ENCODE data around the gene PFKFB4. TPM values are rescaled to one million over a fixed set of nuclear protein-coding genes. Genes with fewer than 3 reads are reported as not detected.
A peak's percentile ranks its signal among the peaks of the same experiment; 100 is the strongest.
"Not testable (repeated sequence)": the region's sequence is repeated elsewhere in the genome, so short reads cannot be mapped to it uniquely, and the experiment has no call there.

The PFKFB4 gene
- total RNA-seq, 2 donors from 2014 or later = 8.5 to 18.0 TPM

- no peak for DNase-seq
- no peak overlapping the region for H3K4me3 Mint-ChIP-seq
- ATAC-seq (replicated peaks in 1 of 2) = no peak
- peaks cover 20% of the 10 kb centered on the region for H3K4me1 Mint-ChIP-seq (ENCODE audit: low read depth)
- H3K27me3 Mint-ChIP-seq (ENCODE audit: low read depth) = peaks cover 9% of the 10 kb centered on the region
- H3K27ac Mint-ChIP-seq = no peak overlapping the region
- H3K9me3 Mint-ChIP-seq = no peaks in the 10 kb centered on the region
- H3K36me3 Mint-ChIP-seq (ENCODE audit: insufficient read depth in 2 of 2) = no peaks in the 10 kb centered on the region
Measured at GRCh38 chr3:48562367-48563095, 5.9 kb upstream of the PFKFB4 start.

- H3K36me3 Mint-ChIP-seq (ENCODE audit: insufficient read depth in 2 of 2) = peaks cover 0 to 1% of the 10 kb centered on the region in 2 donors
- no peak overlapping the region for H3K27ac Mint-ChIP-seq
- H3K4me3 Mint-ChIP-seq = no peak overlapping the region
- ATAC-seq (replicated peaks in 1 of 2) (no peak), DNase-seq (peak in 1 of 2 donors; percentile 24)
- peaks cover 9% of the 10 kb centered on the region for H3K27me3 Mint-ChIP-seq (ENCODE audit: low read depth)
- H3K4me1 Mint-ChIP-seq (ENCODE audit: low read depth) = peaks cover 25% of the 10 kb centered on the region
- H3K9me3 Mint-ChIP-seq = no peaks in the 10 kb centered on the region
Measured at GRCh38 chr3:48561045-48561736, 4.6 kb upstream of the PFKFB4 start.

GRCh38 chr3:48560648-48561018, 4.0 kb upstream of the PFKFB4 start:
- Mint-ChIP-seq H3K4me3 (no peak overlapping the region), H3K27me3 (ENCODE audit: low read depth) (peaks cover 9% of the 10 kb centered on the region), H3K36me3 (ENCODE audit: insufficient read depth in 2 of 2) (peaks cover 0 to 1% of the 10 kb centered on the region in 2 donors), H3K27ac (no peak overlapping the region), H3K9me3 (no peaks in the 10 kb centered on the region), H3K4me1 (ENCODE audit: low read depth) (peaks cover 26% of the 10 kb centered on the region)
- ATAC-seq (replicated peaks in 1 of 2) = no peak
- no peak for DNase-seq

GRCh38 chr3:48558493-48559134, 2.0 kb upstream of the PFKFB4 start:
- Mint-ChIP-seq H3K4me3 (peak overlapping the region in 1 of 2 donors; percentile 25), H3K4me1 (ENCODE audit: low read depth) (peaks cover 38% of the 10 kb centered on the region), H3K36me3 (ENCODE audit: insufficient read depth in 2 of 2) (peaks cover 0 to 1% of the 10 kb centered on the region in 2 donors), H3K9me3 (no peaks in the 10 kb centered on the region), H3K27ac (no peak overlapping the region), H3K27me3 (ENCODE audit: low read depth) (peaks cover 9% of the 10 kb centered on the region)
- no peak for ATAC-seq (replicated peaks in 1 of 2)
- DNase-seq = no peak

GRCh38 chr3:48555949-48556795, 431 bp downstream of the PFKFB4 start:
- Mint-ChIP-seq H3K4me3 (peak overlapping the region; percentile 87 to 97), H3K27ac (no peak overlapping the region), H3K4me1 (ENCODE audit: low read depth) (peaks cover 38% of the 10 kb centered on the region), H3K36me3 (ENCODE audit: insufficient read depth in 2 of 2) (peaks cover 0 to 1% of the 10 kb centered on the region in 2 donors), H3K9me3 (no peaks in the 10 kb centered on the region), H3K27me3 (ENCODE audit: low read depth) (peaks cover 9% of the 10 kb centered on the region)
- ATAC-seq (replicated peaks in 1 of 2) (no peak), DNase-seq (peak in 1 of 2 donors; percentile 12)

- ATAC-seq (replicated peaks in 1 of 2) = no peak
- Mint-ChIP-seq H3K9me3 (no peaks in the 10 kb centered on the region), H3K27me3 (ENCODE audit: low read depth) (peaks cover 6% of the 10 kb centered on the region), H3K4me1 (ENCODE audit: low read depth) (peaks cover 38% of the 10 kb centered on the region), H3K27ac (no peak overlapping the region), H3K36me3 (ENCODE audit: insufficient read depth in 2 of 2) (peaks cover 0 to 1% of the 10 kb centered on the region in 2 donors), H3K4me3 (peak overlapping the region; percentile 87 to 97)
- DNase-seq = no peak
Measured at GRCh38 chr3:48555231-48555948, 1.2 kb downstream of the PFKFB4 start.

GRCh38 chr3:48553886-48554845, 2.4 kb downstream of the PFKFB4 start:
- peaks cover 37% of the 10 kb centered on the region for H3K4me1 Mint-ChIP-seq (ENCODE audit: low read depth)
- no peak for ATAC-seq (replicated peaks in 1 of 2)
- peaks cover 0 to 1% of the 10 kb centered on the region in 2 donors for H3K36me3 Mint-ChIP-seq (ENCODE audit: insufficient read depth in 2 of 2)
- no peaks in the 10 kb centered on the region for H3K9me3 Mint-ChIP-seq
- no peak for DNase-seq
- no peak overlapping the region for H3K27ac Mint-ChIP-seq
- H3K4me3 Mint-ChIP-seq = no peak overlapping the region
- no peaks in the 10 kb centered on the region for H3K27me3 Mint-ChIP-seq (ENCODE audit: low read depth)

GRCh38 chr3:48553361-48553760, 3.2 kb downstream of the PFKFB4 start:
- no peak overlapping the region for H3K4me3 Mint-ChIP-seq
- no peak for ATAC-seq (replicated peaks in 1 of 2)

GRCh38 chr3:48552111-48552951, 4.3 kb downstream of the PFKFB4 start:
- Mint-ChIP-seq H3K27ac (no peak overlapping the region), H3K27me3 (ENCODE audit: low read depth) (no peaks in the 10 kb centered on the region), H3K9me3 (no peaks in the 10 kb centered on the region), H3K36me3 (ENCODE audit: insufficient read depth in 2 of 2) (peaks cover 0 to 1% of the 10 kb centered on the region in 2 donors), H3K4me1 (ENCODE audit: low read depth) (peaks cover 23% of the 10 kb centered on the region), H3K4me3 (no peak overlapping the region)
- ATAC-seq (replicated peaks in 1 of 2) (no peak), DNase-seq (no peak)

More at GRCh38 chr3:48553361-48553760, 3.2 kb downstream of the PFKFB4 start:
- Mint-ChIP-seq H3K9me3 (no peaks in the 10 kb centered on the region), H3K27ac (no peak overlapping the region), H3K4me1 (ENCODE audit: low read depth) (peaks cover 29% of the 10 kb centered on the region), H3K27me3 (ENCODE audit: low read depth) (no peaks in the 10 kb centered on the region), H3K36me3 (ENCODE audit: insufficient read depth in 2 of 2) (peaks cover 0 to 1% of the 10 kb centered on the region in 2 donors)
- no peak for DNase-seq

- H3K4me1 Mint-ChIP-seq (ENCODE audit: low read depth) = peaks cover 22% of the 10 kb centered on the region
- not testable (repeated sequence) for H3K4me3 Mint-ChIP-seq; H3K36me3 Mint-ChIP-seq (ENCODE audit: insufficient read depth in 2 of 2); DNase-seq; ATAC-seq (replicated peaks in 1 of 2); H3K27me3 Mint-ChIP-seq (ENCODE audit: low read depth); H3K27ac Mint-ChIP-seq; H3K9me3 Mint-ChIP-seq
Measured at GRCh38 chr3:48551651-48552050, 5.0 kb downstream of the PFKFB4 start.

Measured in activated T-cell treated with anti-CD3 and anti-CD28 coated beads, Interleukin-2, amount 50 U/mL, for 72 hours (primary cell).